Aortic smooth muscle cell (primary cell): ENCODE results near the gene NDUFC2. TPM values are rescaled to one million over a fixed set of nuclear protein-coding genes. Genes with fewer than 3 reads are reported as not detected.

Source experiments
- total RNA-seq: library from RNA; depleted of rRNA; stranded (reverse); fragments of >200 nt; gene quantifications from 2 replicates; pipeline ENCODE4 v1.2.3, GENCODE V29; 2014

The NDUFC2 gene
- 76.5 and 89.8 TPM in 2 replicates for total RNA-seq

DNA sequence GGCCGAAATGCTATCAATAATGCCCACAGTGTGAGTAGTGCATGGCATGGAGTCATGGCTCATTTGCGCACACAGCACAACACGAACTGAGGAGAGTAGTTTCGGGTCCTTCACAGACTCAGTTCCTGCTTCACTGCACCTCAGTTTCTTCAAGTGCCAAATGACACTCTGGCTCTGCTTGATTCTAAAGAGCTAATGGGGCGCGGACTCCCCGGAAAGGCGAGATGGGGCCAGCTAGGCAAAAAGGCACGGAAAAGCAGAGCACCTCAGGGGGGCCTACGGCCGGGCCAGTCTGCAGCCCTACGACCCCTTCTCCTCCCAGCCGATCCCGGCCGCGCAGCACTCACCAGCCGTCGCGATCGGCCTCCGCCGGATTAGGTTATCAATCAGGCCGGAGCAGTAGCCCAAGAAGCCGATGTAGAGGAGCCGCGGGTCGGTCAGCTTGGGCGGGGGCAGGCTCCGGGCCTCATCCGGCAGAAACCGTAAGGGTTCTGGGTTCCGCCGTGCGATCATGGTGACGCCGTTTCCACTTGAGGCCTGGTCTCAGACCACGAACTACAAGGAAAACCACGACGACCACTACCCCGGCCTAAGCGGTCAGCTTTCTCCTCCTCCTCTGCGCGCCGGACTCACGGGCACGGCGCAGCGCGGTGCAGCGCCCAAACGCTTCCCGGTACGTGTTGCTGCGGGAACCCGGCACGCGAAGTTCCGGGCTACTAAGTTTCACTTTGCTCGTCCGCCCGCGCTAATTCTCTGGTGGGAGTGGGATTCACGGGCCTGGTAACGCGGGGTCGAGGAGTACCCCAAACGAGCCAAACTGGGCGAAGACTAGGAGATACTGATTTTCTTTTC is at the start of gene NDUFC2:
TSS of gene NDUFC2 (minus strand) at position 631 of the 852 bp plus-strand sequence. CDS start at position 513, 118 bp downstream.

DNA sequence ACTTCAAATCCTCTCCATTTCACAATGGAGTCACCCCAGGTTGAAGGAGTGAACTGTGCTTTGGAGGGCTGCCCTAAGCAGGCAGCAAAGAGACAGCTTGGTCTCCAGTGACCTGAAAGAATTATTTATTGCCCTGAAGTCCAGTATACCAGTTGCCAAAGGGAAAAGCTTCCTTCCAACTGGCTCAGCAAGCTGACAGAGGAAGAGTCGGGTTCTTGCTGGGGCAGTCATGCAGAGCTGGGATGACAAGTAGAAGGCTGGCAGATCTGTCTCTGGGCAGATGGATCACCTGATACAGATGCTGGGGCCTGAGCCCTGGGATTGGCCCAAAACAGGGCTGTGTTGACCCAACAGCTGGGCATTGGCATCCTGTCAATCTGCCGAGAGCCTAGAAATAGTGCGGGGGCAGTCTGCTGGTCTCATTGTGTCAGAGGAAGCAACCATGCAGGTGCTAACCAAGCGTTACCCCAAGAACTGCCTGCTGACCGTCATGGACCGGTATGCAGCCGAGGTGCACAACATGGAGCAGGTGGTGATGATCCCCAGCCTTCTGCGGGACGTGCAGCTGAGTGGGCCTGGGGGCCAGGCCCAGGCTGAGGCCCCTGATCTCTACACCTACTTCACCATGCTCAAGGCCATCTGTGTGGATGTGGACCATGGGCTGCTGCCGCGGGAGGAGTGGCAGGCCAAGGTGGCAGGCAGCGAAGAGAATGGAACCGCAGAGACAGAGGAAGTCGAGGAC is 16.1 kb downstream of the NDUFC2 start, which contains the start of gene THRSP:
TSS of gene THRSP (plus strand) at position 422 of the 742 bp plus-strand sequence. CDS start at position 443, 21 bp downstream.

GRCh38 chr11:78022397-78023396 is 57.0 kb downstream of the NDUFC2 start, which contains the start of gene KCTD14:
KCTD14 (minus strand) TSS chr11:78023276; CDS start chr11:78023249, 27 bp downstream.

Other genes starting within 250 kb of the NDUFC2 start
- 30.0 and 31.8 TPM in 2 replicates for gene INTS4, start 85.2 kb downstream of the NDUFC2 start, total RNA-seq
- 0.13 and 0.25 TPM in 2 replicates for gene KCTD14, start 56.6 kb downstream of the NDUFC2 start, total RNA-seq
- not detected in 2 replicates for gene THRSP, start 16.0 kb downstream of the NDUFC2 start, total RNA-seq
- gene ALG8, start 59.8 kb upstream of the NDUFC2 start, total RNA-seq: 23.3 and 39.1 TPM in 2 replicates
- 7.9 and 8.6 TPM in 2 replicates for gene KCTD21, start 108.8 kb upstream of the NDUFC2 start, total RNA-seq
- gene USP35, start 109.1 kb upstream of the NDUFC2 start, total RNA-seq: 14.1 and 14.5 TPM in 2 replicates